Activated CD8-positive, alpha-beta T cell treated with anti-CD3 and anti-CD28 coated beads for 36 hours (primary cell): ENCODE data around the gene ZNF81. TPM values are rescaled to one million over a fixed set of nuclear protein-coding genes. Genes with fewer than 3 reads are reported as not detected.
A peak's percentile ranks its signal among the peaks of the same experiment; 100 is the strongest.

Experiments used
- ATAC-seq: fragments of 200-7000 bp; cut with Tn5 transposase; one replicate; pipeline ENCODE4 v1.10.0; 2021; ENCODE audit warnings: mild to moderate bottlenecking, moderate library complexity
- CTCF ChIA-PET: fragments of 350-600 bp; sonication (Branson Sonifier 250); formaldehyde crosslinking; loops from one replicate; lab custom pipeline; 2021; ENCODE audit warnings: antibody characterized with exemption; lab: Charles Lee
- POLR2A ChIA-PET: fragments of 350-600 bp; sonication (Branson Sonifier 250); formaldehyde crosslinking; loops from one replicate; lab custom pipeline; 2021; ENCODE audit warnings: antibody characterized with exemption; lab: Charles Lee
- DNase-seq: peaks from one replicate; pipeline ENCODE4 v3.0.0-alpha.2; 2020
- H3K27ac Mint-ChIP-seq: one replicate; pipeline ENCODE4 v1.8.0; 2021; ENCODE audit warnings: mild to moderate bottlenecking, mixed read lengths
- H3K27me3 Mint-ChIP-seq: one replicate; pipeline ENCODE4 v1.8.0; 2021; ENCODE audit warnings: mixed read lengths
- H3K36me3 Mint-ChIP-seq: one replicate; pipeline ENCODE4 v1.8.0; 2021; ENCODE audit warnings: low read depth, mixed read lengths
- H3K4me1 Mint-ChIP-seq: one replicate; pipeline ENCODE4 v1.8.0; 2021; ENCODE audit warnings: low read depth, mixed read lengths
- H3K4me3 Mint-ChIP-seq: one replicate; pipeline ENCODE4 v1.8.0; 2021; ENCODE audit warnings: mild to moderate bottlenecking, moderate library complexity, mixed read lengths
- H3K9me3 Mint-ChIP-seq: one replicate; pipeline ENCODE4 v1.8.0; 2021; ENCODE audit warnings: mixed read lengths
- intact Hi-C: fragments of 100-400 bp; cut with micrococcal nuclease; formaldehyde crosslinking; loops from one replicate; pipeline ENCODE4 v1.10.0; 2022
- total RNA-seq, 2 experiments: library from RNA; stranded (reverse); gene quantifications; one replicate each; pipeline ENCODE4 v1.2.3, GENCODE V29; 2021
- TF ChIP-seq, protein P1 (sequence below): fragments of 200-600 bp; IDR thresholded peaks from one replicate; pipeline ENCODE4 v1.8.0; 2022; ENCODE audit warnings: antibody characterized with exemption, mild to moderate bottlenecking

The ZNF81 gene
- total RNA-seq, 2 experiments from 2014 or later: 5.4 to 6.3 TPM

- Mint-ChIP-seq H3K27me3 (no peaks in the 10 kb centered on the region), H3K9me3 (no peaks in the 10 kb centered on the region), H3K27ac (no peak overlapping the region), H3K4me1 (peaks cover 3% of the 10 kb centered on the region), H3K36me3 (no peaks in the 10 kb centered on the region), H3K4me3 (no peak overlapping the region)
- DNase-seq (no peak), ATAC-seq (no peak)
- intact Hi-C loops: no loop called here
- ChIA-PET CTCF (no interaction called here), POLR2A (no interaction called here)
- TF ChIP-seq, protein P1, sequence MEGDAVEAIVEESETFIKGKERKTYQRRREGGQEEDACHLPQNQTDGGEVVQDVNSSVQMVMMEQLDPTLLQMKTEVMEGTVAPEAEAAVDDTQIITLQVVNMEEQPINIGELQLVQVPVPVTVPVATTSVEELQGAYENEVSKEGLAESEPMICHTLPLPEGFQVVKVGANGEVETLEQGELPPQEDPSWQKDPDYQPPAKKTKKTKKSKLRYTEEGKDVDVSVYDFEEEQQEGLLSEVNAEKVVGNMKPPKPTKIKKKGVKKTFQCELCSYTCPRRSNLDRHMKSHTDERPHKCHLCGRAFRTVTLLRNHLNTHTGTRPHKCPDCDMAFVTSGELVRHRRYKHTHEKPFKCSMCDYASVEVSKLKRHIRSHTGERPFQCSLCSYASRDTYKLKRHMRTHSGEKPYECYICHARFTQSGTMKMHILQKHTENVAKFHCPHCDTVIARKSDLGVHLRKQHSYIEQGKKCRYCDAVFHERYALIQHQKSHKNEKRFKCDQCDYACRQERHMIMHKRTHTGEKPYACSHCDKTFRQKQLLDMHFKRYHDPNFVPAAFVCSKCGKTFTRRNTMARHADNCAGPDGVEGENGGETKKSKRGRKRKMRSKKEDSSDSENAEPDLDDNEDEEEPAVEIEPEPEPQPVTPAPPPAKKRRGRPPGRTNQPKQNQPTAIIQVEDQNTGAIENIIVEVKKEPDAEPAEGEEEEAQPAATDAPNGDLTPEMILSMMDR: no peak
These were observed 21.9 kb upstream of the ZNF81 start for GRCh38 chrX:47814851-47815250.

DNA sequence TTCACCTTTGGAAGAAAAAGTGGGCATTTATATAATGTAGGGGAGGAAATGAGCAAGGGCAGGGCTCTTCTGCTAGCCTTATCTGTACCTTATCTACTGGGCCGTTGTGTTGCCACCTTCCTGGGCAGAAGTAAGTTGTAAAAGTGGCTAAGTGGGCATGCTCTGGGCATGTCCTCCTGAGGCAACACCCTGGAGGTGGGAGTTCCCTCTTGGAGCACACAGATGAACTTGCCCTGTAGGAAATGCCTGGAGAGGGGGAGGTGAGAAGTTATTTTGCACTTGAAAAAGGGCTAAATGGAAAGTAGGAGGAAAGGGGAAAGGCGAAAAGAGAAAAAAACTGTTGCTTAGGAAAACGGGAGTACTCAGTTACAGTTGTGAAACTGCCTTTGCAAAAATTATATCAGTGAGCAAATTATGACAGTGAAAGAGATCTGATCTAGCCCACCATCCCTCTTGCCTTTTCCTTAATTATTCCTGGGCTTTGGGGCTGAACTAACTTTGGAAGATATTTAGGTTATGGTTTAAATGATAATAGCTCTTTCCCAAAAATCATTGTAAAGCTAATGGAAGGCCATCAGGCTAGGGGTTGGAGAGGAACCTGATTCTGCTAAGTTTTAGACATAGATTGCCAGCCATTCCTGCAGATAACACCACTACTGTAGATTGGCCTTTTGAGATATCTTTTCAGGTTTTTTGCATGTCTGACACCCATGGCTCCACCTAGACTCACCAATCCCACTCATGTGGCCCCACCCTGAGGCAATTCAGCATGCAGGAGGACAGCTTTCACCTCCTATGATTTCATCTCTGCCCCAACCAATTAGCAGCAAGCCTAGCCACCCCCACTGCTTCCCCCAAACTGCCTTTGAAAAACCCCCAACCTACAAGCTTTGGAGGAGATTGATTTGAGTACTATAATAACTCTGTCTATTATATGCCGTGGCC, 20.5 kb upstream of the ZNF81 start:
- Mint-ChIP-seq H3K4me3 (no peak overlapping the region), H3K27me3 (no peaks in the 10 kb centered on the region), H3K27ac (no peak overlapping the region), H3K4me1 (peaks cover 3% of the 10 kb centered on the region), H3K36me3 (no peaks in the 10 kb centered on the region), H3K9me3 (no peaks in the 10 kb centered on the region)
- DNase-seq: no peak
- intact Hi-C loops: no loop called here
- peak; percentile 30 for ATAC-seq
- ChIA-PET CTCF (no interaction called here), POLR2A (no interaction called here)
- TF ChIP-seq, protein P1: no peak

- ATAC-seq (no peak), DNase-seq (no peak)
- Mint-ChIP-seq H3K4me3 (no peak overlapping the region), H3K27ac (no peak overlapping the region), H3K27me3 (no peaks in the 10 kb centered on the region), H3K36me3 (no peaks in the 10 kb centered on the region), H3K9me3 (no peaks in the 10 kb centered on the region), H3K4me1 (peaks cover 3% of the 10 kb centered on the region)
- intact Hi-C loops: no loop called here
- CTCF ChIA-PET: no interaction called here
- POLR2A ChIA-PET: no interaction called here
- TF ChIP-seq, protein P1: no peak
These were observed 19.3 kb upstream of the ZNF81 start for GRCh38 chrX:47817421-47817820.

- CTCF ChIA-PET: no interaction called here
- ATAC-seq: peak; percentile 61
- H3K27ac Mint-ChIP-seq: no peak overlapping the region
- no peaks in the 10 kb centered on the region for H3K36me3 Mint-ChIP-seq
- peaks cover 6% of the 10 kb centered on the region for H3K4me1 Mint-ChIP-seq
- TF ChIP-seq, protein P1: no peak
- POLR2A ChIA-PET: no interaction called here
- H3K4me3 Mint-ChIP-seq: no peak overlapping the region
- no peaks in the 10 kb centered on the region for H3K27me3 Mint-ChIP-seq
- intact Hi-C loops: no loop called here
- no peaks in the 10 kb centered on the region for H3K9me3 Mint-ChIP-seq
- DNase-seq: peak; percentile 7
These were observed 18.8 kb upstream of the ZNF81 start for GRCh38 chrX:47817897-47818296.

DNA sequence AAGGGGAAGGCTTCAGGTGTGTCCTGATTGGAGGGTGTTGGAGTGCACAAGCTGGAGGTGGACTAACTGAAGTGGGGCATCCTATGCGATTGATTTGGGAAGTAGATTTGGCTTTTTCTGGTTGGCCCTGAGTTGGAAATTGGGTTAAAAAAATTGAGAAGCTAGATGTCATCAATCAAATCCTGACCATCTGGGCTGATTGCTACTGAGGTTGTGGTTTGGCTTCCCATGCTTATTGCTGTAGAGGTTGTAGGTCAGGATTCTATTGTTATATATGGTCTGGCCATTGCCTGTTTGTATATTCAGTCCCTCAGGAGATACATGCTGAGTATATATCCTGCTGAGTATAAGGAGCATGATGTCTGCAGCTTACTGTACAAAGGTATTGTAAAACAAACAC, 7.7 kb upstream of the ZNF81 start:
- no peaks in the 10 kb centered on the region for H3K36me3 Mint-ChIP-seq
- DNase-seq: no peak
- no peaks in the 10 kb centered on the region for H3K27me3 Mint-ChIP-seq
- H3K27ac Mint-ChIP-seq: no peak overlapping the region
- no peaks in the 10 kb centered on the region for H3K4me1 Mint-ChIP-seq
- POLR2A ChIA-PET: no interaction called here
- H3K4me3 Mint-ChIP-seq: no peak overlapping the region
- CTCF ChIA-PET: interaction anchor here (1.5 kb wide), 1 partner anchor 198 kb away, joined by 5 read pairs; no protein-coding TSS in a partner anchor
- TF ChIP-seq, protein P1: no peak
- intact Hi-C loops: no loop called here
- ATAC-seq: no peak
- no peaks in the 10 kb centered on the region for H3K9me3 Mint-ChIP-seq
